HG03571 (cell line): ENCODE measurements around the gene MYO1G.
"Not testable (repeated sequence)": the region's sequence is repeated elsewhere in the genome, so short reads cannot be mapped to it uniquely, and the experiment has no call there.

Experiments
- ATAC-seq: cut with Tn5 transposase; IDR thresholded peaks from one replicate; pipeline ENCODE4 v1.9.1; 2021; ENCODE audit not compliant: unreplicated experiment

Gene MYO1G

DNA sequence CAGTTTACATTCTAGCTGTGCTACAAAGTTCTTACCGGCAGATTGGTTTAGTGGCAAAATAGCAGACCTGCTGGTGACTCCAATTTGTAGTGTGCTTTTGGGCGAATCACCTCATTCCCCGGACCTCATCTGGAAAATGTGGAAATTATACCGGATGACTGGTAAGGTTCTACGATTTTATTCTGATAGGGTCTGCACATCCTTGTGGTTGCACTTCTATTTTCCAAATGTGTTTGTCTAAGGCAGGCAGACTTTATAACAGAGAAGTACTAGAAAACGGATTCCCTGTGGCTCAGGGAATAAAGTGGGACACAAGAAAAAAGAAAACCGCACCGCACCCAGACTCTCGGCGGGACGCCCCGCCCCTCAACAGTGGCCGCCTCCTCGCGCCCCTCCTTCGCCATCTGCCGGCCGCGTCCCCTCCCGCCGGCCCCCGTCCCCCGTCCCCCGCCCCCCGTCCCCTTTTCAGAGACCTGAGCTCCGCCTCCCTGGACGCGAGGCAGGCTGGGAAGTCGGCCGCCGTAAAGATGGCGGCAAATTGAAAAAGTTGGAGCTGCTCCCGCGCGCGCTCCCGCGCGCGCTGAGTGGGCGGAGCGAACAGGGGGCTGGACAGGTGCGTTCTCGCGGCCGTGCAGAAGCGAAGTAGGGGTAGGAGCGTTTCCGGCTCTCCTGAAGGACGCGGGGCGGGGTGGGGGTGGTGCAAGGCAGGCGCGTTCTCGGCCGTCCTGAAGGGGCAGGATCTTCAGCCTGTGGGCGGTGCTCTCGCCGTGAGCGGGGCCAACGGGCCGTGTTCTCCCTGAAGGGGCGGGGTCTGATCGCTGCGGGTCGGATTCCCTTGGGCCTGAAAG lies 20.7 kb upstream of the MYO1G start:
- peak; percentile 71 for ATAC-seq

DNA sequence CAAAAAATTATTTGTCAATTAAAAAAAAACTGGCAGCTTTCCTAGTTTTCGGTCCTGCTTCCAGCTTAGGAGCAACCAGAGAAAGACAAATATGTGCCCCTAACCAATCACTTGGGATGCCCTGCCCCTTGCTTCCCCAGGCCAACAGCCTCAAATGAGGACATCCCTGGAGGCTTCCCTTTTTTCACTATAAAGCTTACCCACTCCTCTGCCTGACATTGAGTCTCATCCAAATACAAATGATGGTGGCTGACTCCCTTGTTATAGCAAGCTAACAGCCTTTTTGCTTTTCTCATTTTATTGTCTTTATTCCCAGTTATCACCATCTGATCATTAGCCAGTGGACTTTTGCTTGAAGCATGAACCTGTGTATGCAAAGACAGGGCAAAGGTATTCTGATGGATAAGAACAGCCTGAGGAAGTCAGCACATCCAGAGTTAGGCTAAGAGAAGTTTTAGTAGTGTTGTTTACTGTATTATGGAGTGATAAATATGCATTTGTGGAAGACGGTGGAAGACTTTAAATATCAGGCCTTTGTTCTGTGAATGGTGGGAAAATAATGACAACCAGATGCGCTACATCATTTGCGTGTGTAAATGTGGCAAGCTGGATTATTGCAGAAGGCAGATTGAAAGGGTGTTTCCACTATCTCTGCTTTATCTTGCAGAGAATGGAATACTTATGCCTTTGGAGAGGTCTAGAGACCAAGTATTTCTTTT lies 19.5 kb upstream of the MYO1G start:
- no peak for ATAC-seq

DNA sequence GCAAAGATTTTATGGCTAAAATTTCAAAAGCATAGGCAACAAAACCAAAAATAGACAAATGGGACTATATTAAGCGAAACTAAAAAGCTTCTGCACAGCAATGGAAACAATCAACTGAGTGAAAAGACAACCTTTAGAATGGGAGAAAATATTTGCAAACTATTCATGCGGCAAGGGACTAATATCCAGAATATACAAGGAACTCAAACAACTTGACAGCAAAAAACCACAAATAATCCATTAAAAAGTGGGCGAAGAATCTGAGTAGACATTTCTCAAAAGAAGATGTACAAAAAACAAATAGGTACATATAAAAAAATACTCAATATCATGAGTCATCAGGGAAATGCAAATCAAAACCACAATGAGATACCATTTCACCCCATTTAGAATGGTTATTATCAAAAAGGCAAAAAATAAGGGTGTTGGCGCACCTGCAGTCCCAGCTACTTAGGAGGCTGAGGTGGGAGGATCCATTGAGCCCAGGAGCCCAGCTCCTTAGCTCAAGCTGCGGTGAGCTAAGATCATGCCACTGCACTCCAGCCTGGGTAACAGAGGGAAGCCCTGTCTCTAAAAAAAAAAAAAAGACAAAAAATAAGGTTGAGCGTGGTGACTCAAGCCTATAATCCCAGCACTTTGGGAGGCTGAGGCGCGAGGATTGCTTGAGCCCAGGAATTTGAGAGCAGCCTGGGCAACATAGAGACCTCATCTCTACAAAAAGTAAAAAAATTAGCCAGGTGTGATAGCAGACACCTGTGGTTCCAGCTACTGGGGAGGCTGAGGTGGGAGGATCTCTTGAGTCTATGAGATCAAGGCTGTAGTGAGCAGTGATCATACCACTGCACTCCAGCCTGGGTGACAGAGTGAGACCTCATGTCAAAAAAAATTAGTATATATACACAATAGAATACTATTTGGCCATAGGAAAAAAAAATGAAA lies 17.0 kb upstream of the MYO1G start:
- ATAC-seq: no peak

DNA sequence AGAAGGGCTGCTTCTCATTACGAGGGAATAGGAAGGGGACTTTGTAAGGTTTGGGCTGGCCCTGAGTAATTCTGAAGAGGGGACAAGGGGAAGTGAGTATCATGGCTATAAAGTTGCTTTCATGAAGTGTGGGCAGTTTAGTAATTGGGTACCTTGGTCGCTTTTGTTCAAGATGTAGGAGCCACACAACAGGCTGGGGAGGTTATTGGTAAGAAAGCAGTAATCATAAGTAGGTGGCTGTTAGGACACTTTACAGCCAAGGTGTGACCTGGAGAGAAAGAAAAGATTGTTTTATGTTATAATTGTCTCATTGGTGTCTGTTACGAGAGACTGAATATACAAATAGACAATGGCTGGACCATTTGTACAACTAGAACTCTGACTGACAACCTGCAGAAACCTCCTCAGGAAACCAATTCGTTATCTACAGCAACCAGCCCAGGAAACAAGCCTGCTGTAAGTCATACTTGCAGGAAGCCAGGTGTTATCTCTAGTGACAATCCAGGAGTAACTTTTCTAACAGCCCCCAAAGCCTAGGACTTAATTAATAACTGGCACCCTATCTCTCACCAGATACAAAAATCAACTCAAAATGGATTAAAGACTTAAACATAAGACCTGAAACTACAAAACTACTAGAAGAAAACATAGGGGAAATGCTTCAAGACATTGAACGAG lies 16.2 kb upstream of the MYO1G start:
- ATAC-seq: no peak

DNA sequence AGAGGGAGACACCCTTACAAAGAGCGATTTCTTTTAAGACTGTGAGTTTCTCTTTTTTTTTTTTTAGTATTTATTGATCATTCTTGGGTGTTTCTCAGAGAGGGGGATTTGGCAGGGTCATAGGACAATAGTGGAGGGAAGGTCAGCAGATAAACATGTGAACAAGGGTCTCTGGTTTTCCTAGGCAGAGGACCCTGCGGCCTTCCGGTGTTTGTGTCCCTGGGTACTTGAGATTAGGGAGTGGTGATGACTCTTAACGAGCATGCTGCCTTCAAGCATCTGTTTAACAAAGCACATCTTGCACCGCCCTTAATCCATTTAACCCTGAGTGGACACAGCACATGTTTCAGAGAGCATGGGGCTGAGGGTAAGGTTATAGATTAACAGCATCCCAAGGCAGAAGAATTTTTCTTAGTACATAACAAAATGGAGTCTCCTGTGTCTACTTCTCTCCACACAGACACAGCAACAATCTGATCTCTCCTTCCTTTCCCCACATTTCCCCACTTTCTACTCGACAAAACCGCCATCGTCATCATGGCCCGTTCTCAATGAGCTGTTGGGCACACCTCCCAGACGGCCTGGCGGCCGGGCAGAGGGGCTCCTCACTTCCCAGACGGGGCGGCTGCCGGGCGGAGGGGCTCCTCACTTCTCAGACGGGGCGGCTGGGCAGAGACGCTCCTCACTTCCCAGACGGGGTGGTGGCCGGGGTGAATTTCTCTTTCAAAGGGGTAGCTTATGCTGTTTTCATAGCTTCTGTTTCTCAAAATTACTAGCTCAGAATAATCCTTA lies 13.4 kb upstream of the MYO1G start:
- not testable (repeated sequence) for ATAC-seq

DNA sequence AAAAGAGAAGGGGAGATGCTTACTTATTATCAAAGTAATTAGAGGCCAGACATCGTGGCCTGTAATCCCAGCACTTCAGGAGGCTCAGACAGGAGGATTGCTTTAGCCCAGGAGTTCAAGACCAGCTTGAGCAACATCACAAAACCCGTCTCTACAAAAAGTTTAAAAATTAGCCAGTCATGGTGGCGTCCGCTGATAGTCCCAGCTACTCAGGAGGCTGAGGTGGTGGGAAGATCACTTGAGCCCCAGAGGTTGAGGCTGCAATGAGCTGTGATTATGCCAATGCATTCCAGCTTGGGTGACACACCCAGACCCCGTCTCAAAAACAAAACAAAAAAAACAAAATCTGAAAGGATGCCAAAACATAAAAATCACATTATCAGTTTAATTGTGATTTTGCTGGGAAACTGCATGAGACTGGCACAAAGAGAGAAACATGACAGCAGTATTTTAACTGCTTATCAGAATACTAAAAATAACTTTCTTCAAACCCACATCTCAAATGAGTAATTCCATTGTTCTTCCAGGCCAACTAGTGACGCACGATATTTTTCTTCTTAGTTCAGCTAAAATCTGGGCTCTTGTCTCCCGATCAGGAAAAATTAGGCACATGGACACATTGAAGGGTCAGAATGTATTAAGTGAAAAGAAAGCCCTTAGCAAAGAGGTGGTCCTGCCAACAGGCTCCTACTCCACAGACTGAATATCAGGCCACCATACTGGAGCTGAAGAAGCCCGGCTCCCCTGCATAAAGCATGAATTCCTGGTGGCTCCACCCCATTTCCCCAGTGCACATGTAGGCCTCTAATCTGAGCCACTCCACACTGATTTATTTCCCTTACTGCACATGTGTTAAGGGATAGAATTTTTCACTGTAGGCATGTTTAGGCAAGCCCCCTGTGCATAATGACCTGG lies 11.6 kb upstream of the MYO1G start:
- ATAC-seq: no peak

DNA sequence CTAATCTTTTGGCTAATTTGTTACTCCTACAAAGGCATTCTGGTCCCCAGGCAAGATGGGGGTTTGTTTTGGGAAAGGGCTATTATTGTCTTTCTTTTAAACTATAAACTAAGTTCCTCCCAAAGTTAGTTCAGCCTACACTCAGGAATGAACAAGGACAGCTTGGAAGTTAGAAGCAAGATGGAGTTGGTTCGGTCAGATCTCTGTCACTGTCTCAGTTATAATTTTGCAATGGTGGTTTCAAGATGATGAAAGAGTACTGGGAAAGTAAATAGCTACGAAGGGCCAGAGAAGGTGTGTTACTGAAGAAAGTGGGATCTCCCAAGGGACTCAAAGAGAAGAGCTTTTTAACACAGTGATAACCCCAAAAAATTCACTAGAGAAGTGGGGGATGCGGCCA lies 10.3 kb upstream of the MYO1G start:
- ATAC-seq: no peak

DNA sequence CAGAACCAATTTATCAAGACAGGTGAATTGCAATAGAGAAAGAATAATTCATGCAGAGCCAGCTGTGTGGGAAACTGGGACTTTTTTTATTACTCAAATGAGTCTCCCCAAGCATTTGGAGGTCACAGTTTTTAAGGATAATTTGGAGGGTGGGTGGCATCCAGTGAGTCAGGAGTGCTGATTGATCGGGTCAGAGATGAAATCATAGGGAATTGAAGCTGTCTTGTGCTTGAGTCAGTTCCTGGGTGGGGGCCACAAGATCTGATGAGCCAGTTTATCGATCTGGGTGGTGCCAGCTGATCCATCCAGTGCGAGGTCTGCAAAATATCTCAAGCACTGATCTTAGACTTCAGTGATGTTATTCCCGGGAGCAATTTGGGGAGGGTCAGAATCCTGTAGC lies 9.9 kb upstream of the MYO1G start:
- no peak for ATAC-seq

DNA sequence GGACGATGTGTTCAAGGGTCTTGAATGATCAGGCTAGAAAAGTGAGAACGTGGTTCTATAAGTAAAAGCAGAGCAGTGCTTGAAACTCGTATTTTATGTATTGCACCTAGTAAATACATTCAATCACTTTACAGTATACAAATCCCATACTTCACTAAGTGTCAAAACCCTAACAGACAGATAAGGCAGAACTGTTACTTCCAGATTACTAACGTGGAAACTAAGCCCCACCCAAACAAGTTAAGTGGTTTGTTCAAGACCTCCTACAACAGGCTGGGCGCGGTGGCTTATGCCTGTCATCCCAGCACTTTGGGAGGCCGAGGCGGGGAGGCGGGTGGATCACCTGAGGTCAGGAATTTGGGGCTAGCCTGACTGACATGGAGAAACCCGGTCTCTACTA lies 9.2 kb upstream of the MYO1G start:
- no peak for ATAC-seq

DNA sequence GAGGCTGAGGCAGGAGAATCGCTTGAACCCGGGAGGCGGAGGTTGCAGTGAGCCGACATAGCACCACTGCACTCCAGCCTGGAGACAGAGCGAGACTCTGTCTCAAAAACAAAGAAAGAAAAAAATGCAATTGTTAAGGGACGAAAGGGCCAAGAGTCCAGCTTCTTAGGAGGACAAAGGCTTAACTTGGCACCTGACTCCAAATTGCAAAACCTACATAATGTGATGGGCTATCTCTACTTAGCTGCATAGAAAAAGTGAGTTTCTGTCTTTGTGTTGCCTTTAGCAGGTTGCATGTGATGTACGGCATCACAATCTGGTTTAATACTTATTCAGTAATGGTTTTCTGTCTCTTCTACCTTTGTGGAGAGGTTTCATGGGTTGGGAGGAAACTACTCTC lies 8.6 kb upstream of the MYO1G start:
- no peak for ATAC-seq

DNA sequence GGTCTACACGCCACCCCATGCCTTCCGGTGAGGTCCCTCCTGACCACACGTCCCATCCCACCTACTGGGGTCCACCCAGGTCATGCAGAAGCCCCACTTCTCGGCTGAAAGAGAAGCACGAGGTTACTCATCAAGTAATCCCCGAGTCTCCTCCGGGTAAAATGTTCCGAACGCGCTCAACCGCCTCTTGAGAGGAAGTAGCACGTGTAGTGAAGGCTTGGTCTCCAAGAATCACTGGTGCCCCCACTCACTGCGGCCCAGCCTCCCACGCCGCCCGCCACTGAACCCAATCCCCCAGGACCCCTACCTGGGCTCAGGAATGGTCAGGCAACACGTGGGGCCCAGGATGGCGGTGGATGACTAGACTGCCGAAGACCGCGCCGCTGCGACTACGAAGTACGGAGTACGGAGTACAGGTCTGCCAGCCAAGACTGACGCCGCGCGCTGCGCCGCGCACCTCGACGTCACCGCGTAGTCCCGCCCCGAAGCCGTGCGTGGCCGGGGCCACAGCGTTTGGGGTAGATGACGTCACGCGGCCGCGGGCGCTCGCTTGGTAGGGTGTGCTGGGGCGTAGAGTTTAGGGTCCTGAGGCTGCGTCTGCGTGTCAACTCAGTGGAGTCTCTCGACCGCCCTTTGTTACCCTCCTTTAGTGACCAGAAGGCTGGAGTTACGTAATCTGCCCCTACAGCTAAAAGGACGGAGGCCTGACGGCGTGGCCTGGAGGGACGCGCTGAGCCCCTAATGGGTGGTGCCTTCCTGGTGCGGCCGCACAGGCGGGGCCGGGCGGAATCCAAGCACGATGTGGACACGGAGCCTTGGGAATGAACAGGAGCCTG lies 7.6 kb upstream of the MYO1G start:
- peak; percentile 93 for ATAC-seq

DNA sequence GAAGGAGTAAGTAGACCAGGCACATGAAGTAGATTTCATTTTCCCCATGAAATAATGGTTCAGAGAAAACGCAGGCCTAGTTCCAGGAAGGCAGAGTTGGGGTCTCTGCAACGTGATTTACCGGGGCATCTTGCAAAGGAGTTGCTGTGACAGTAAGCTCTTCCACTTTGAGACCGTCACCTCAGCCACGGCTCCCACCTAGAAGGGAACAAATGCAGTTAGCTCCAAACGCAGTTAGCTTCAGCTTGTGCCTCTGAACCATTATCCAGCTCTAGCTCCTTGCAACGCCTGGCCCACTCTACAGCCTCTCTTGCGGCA lies 7.0 kb upstream of the MYO1G start:
- no peak for ATAC-seq

DNA sequence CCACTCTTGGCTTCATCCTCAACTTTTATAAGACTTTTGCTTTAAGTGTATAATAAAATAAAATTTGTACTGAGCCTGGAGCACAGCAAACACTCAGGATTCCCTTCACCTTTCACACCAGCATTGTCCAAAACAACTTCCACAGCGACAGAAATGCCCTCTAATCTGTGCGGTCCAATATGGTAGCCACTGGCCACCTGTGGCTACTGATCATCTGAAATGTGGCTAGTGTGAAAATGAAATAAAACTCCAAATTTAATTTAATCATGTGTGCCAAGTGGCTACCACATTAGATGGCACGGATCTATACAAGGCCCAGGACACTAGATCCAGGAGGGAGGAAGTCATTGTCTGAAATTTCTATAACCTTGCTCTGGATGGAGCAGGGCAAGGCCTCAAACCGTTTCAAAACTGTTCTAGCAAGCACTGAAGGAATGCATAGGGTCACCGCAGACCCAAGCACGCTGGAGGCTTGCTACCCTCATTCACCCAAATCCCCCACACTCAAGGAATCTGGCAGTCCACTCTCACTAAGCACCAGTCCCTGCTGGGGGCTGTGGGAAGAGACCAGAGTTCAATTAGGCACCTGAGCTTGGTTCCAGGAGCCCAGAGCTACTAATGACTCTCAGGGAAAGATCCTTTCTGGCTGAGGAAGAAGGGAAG lies 6.3 kb upstream of the MYO1G start:
- ATAC-seq: no peak

DNA sequence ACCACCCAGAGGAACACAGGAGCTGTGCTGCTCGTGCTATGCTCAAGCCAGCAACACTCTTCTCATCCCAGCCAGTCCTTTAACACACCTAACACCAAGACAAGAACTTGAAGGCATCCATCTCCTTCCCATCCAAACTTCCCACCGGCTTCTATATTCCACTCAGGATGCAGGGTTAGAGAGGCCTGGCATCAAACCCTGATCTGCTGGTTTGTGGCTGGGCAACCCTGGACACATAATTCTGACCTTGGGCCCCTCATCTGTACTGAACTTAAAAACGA lies 5.6 kb upstream of the MYO1G start:
- no peak for ATAC-seq

DNA sequence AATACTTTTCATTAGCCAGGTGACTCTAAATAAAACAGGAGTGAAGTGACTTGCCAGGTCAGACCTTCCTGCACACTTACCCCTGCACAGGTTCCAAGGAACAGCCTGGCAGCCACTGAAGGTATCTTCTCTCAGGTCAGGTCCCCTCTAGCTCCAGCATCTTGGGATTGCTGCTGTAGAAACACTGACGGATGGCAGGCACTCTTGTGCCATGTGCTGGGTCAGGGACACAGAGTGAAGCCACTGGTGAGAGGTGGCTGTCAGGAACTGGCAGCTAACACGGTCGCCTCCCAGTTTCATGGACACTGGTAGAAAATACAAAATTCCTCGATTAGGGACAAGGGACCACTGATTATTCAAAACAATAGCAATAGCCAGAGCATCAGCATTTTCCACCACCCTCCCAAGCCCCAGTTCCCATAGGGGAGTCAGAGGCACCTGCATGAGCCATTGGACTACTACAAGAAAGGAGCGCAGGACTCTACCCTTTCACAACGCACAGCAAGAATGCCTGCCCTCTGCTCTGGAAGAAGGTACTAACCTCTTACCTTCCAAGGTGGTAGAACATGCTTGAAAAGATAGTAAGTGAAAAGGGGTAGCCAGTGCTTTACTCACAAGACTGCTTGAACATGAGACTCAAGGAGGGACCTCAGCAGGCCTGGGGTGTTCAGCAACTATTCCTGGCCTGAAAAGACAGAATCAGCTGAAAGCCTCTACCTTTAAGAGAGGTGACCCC lies 5.1 kb upstream of the MYO1G start:
- no peak for ATAC-seq

DNA sequence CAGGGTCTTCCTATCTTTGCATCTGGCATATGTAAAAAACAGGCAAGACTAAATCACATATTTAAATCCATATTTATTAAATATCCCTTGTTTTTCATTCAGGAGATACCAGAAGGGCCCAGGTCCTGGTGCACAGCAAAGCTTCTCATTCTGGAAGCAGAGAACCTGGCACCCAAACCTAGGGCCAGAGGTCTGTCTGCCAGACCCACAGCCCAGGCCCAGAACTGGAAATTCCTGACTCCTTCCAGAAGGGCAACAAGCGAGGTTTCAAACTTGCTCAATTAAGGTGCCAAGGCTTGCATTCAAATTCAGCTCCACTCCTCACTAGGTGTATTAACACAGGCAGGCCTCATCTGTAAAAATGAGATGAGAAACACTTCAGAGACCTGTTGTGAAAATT lies 4.2 kb upstream of the MYO1G start:
- ATAC-seq: no peak

DNA sequence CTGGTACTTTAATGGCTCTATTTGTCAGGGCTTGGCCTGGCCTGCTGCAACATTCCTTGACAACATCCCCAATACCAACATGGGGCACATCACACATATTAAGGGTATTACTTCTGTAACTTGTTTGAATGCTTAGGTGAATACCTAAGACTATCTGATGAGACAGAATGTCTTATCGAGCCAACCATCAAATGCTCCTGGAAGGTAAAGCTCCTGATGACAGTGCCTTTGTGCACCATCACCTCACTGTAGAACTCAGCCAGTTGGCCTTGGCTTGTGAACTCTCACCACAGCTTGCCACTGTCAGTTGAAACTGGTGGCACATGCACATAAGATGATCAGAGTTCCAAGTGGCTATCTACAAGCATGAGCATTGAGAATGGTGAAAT lies 3.7 kb upstream of the MYO1G start:
- no peak for ATAC-seq
